Measurements from ENCODE around the gene ZNF735. TPM values are rescaled to one million over a fixed set of nuclear protein-coding genes. Genes with fewer than 3 reads are reported as not detected.

Gene ZNF735
- polyA plus RNA-seq, 3 donors: not detected

DNA sequence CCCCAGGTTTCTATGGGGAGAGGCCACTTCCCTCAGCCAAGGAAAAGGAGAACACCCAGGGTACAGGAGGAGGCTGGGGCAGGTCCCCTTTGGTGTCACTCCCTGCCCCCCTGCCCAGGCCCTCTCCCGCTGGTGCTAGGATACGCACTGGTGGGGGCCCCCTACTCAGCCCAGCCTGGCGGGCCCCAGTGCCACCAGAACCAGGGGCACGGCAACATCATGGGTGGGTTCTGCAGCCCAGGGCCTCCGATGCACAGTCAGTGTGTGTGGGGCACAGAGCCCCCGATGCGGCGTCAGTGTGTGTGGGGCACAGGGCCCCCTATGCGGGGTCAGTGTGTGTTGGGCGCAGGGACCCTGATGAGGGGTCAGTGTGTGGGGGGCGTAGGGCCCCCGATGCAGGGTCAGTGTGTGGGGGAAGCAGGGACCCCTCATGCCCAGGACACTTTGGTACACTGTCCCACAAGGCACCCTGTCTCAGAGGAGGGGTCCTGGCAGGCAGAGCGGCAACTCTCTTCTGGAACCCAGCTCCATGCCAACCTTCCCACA lies 23.1 kb upstream of the ZNF735 start:
- no peaks in the 10 kb centered on the region for H4K20me1 ChIP-seq (ENCODE audit: insufficient read depth, low read length)
- H3K9ac ChIP-seq (ENCODE audit: insufficient read depth, low read length, poor library complexity, severe bottlenecking): no peak overlapping the region
- no peaks in the 10 kb centered on the region for H3K27me3 ChIP-seq (ENCODE audit: control insufficient read depth in 2 of 2, insufficient read depth in 2 of 2, low read length in 2 of 2)
- Mint-ChIP-seq H3K27me3 (ENCODE audit: low read depth in 3 of 3) (peaks cover 0 to 9% (median 0%) of the 10 kb centered on the region in 3 donors), H3K4me3 (no peak overlapping the region), H3K9me3 (peaks cover 11 to 44% (median 20%) of the 10 kb centered on the region in 7 donors), H3K4me1 (no peaks in the 10 kb centered on the region), H3K36me3 (no peaks in the 10 kb centered on the region), H3K27ac (no peak overlapping the region)
- no peak overlapping the region for H3K27ac ChIP-seq (ENCODE audit: low read depth in 1 of 2, low read length in 2 of 2)
- H3K4me1 ChIP-seq (ENCODE audit: control insufficient read depth in 1 of 2, insufficient read depth in 2 of 2, low read length in 2 of 2): no peaks in the 10 kb centered on the region
- H3K79me2 ChIP-seq (ENCODE audit: insufficient read depth, low read length): no peaks in the 10 kb centered on the region
- TF ChIP-seq CTCF (IDR thresholded peaks at IDR 0.05): no peak
- no peak overlapping the region for H2AFZ ChIP-seq (ENCODE audit: insufficient read depth, low read depth, low read length, poor library complexity, severe bottlenecking)
- no peak for DNase-seq
- no peaks in the 10 kb centered on the region for H3K36me3 ChIP-seq (replicated peaks in 1 of 2; ENCODE audit: control insufficient read depth in 1 of 2, insufficient read depth in 2 of 2, low read length in 2 of 2)
- intact Hi-C loops (cut with micrococcal nuclease): loop anchor here in 1 of 2 donors (5.0 kb wide), 1 partner anchor 433 kb away; no protein-coding TSS in a partner anchor
- H3K4me3 ChIP-seq (replicated peaks in 1 of 3; ENCODE audit: low read depth in 2 of 3, low read length in 3 of 3): no peak overlapping the region
- H3K4me2 ChIP-seq (replicated peaks; ENCODE audit: extremely low read depth, low read length, poor library complexity, severe bottlenecking): no peak overlapping the region
- peaks cover 32 to 47% of the 10 kb centered on the region in 2 donors for H3K9me3 ChIP-seq (replicated peaks in 1 of 2; ENCODE audit: control insufficient read depth in 1 of 2, insufficient read depth in 1 of 2, low read length in 2 of 2)
- WGBS (ENCODE audit: insufficient coverage): 97% methylated on average over 9 of the region's 13 CpGs

GRCh38 chr7:64184376-64184775 lies 22.6 kb upstream of the ZNF735 start:
- Mint-ChIP-seq H3K4me1 (no peaks in the 10 kb centered on the region), H3K36me3 (no peaks in the 10 kb centered on the region), H3K27me3 (ENCODE audit: low read depth in 3 of 3) (peaks cover 0 to 9% (median 0%) of the 10 kb centered on the region in 3 donors), H3K4me3 (no peak overlapping the region), H3K27ac (no peak overlapping the region), H3K9me3 (peaks cover 11 to 43% (median 20%) of the 10 kb centered on the region in 7 donors)
- TF ChIP-seq CTCF (IDR thresholded peaks at IDR 0.05): no peak
- intact Hi-C loops (cut with micrococcal nuclease): loop anchor here in 1 of 2 donors (5.0 kb wide), 1 partner anchor 433 kb away; no protein-coding TSS in a partner anchor
- H3K4me1 ChIP-seq (ENCODE audit: control insufficient read depth in 1 of 2, insufficient read depth in 2 of 2, low read length in 2 of 2): no peaks in the 10 kb centered on the region
- no peak overlapping the region for H3K4me3 ChIP-seq (replicated peaks in 1 of 3; ENCODE audit: low read depth in 2 of 3, low read length in 3 of 3)
- H4K20me1 ChIP-seq (ENCODE audit: insufficient read depth, low read length): no peaks in the 10 kb centered on the region
- no peak overlapping the region for H2AFZ ChIP-seq (ENCODE audit: insufficient read depth, low read depth, low read length, poor library complexity, severe bottlenecking)
- peaks cover 32 to 47% of the 10 kb centered on the region in 2 donors for H3K9me3 ChIP-seq (replicated peaks in 1 of 2; ENCODE audit: control insufficient read depth in 1 of 2, insufficient read depth in 1 of 2, low read length in 2 of 2)
- H3K9ac ChIP-seq (ENCODE audit: insufficient read depth, low read length, poor library complexity, severe bottlenecking): no peak overlapping the region
- H3K79me2 ChIP-seq (ENCODE audit: insufficient read depth, low read length): no peaks in the 10 kb centered on the region
- WGBS (ENCODE audit: insufficient coverage): 89% methylated on average over 12 of the region's 12 CpGs
- no peaks in the 10 kb centered on the region for H3K27me3 ChIP-seq (ENCODE audit: control insufficient read depth in 2 of 2, insufficient read depth in 2 of 2, low read length in 2 of 2)
- no peak overlapping the region for H3K4me2 ChIP-seq (replicated peaks; ENCODE audit: extremely low read depth, low read length, poor library complexity, severe bottlenecking)
- H3K36me3 ChIP-seq (replicated peaks in 1 of 2; ENCODE audit: control insufficient read depth in 1 of 2, insufficient read depth in 2 of 2, low read length in 2 of 2): no peaks in the 10 kb centered on the region
- H3K27ac ChIP-seq (ENCODE audit: low read depth in 1 of 2, low read length in 2 of 2): no peak overlapping the region
- DNase-seq: no peak

Data from CD14-positive monocyte (primary cell).